Neural progenitor cell (in vitro differentiated cells): Measurements from ENCODE around the gene KLK1.

ENCODE experiments used
- CTCF ChIP-seq: fragments of 200-600 bp; sonication (generic); IDR thresholded peaks from 2 replicates; pipeline ENCODE4 v1.5.1; 2017; ENCODE audit warnings: antibody characterized with exemption, mild to moderate bottlenecking
- EZH2 ChIP-seq: fragments of 200-600 bp; sonication (generic); IDR thresholded peaks from 2 replicates; pipeline ENCODE4 v1.6.1; 2017; ENCODE audit warnings: antibody characterized with exemption, mild to moderate bottlenecking, moderate library complexity
- EZH2phosphoT487 ChIP-seq: fragments of 200-600 bp; sonication (generic); IDR thresholded peaks from 2 replicates; pipeline ENCODE4 v1.6.1; 2017; ENCODE audit warnings: antibody characterized with exemption

- TF ChIP-seq CTCF (no peak), EZH2 (no peak), EZH2phosphoT487 (no peak)
Measured at GRCh38 chr19:50804420-50805272, 18.9 kb downstream of the KLK1 start.
